Epithelial cell of esophagus (primary cell): ENCODE results near the gene COA3.

Experiments
- DNase-seq: peaks from one replicate; pipeline ENCODE4 v3.0.0; 2010; ENCODE audit warnings: low read depth
- H3K4me3 ChIP-seq: 2 replicates; pipeline ENCODE4 v1.5.1; 2011; ENCODE audit warnings: mild to moderate bottlenecking, low read length, control low read depth
- TF ChIP-seq, protein P1 (sequence below): IDR thresholded peaks from 2 replicates; pipeline ENCODE4 v1.5.1; 2011; ENCODE audit warnings: low read depth, mild to moderate bottlenecking, low read length, control low read depth, inconsistent platforms; ENCODE audit not compliant: insufficient read depth; ENCODE audit errors: missing control alignments

Gene COA3

DNA sequence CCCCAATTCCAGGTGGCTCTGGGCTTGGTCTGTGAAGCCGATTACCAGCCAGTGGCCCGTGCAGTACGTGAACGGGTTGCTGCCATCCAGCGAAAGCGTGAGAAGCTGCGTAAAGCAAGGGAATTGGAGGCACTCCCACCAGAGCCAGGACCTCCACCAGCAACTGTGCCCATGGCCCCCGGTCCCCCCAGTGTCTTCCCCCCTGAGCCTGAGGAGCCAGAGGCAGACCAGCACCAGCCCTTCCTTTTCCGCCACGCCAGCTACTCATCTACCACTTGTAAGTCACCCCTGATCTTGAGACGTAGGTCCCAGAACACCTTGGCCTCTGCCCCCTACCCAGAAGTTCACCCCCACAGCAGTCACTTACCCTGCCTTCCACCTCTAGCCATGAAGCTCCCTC lies 11.2 kb downstream of the COA3 start:
- no peak for DNase-seq
- H3K4me3 ChIP-seq = no peak overlapping the region
- TF ChIP-seq, protein P1, sequence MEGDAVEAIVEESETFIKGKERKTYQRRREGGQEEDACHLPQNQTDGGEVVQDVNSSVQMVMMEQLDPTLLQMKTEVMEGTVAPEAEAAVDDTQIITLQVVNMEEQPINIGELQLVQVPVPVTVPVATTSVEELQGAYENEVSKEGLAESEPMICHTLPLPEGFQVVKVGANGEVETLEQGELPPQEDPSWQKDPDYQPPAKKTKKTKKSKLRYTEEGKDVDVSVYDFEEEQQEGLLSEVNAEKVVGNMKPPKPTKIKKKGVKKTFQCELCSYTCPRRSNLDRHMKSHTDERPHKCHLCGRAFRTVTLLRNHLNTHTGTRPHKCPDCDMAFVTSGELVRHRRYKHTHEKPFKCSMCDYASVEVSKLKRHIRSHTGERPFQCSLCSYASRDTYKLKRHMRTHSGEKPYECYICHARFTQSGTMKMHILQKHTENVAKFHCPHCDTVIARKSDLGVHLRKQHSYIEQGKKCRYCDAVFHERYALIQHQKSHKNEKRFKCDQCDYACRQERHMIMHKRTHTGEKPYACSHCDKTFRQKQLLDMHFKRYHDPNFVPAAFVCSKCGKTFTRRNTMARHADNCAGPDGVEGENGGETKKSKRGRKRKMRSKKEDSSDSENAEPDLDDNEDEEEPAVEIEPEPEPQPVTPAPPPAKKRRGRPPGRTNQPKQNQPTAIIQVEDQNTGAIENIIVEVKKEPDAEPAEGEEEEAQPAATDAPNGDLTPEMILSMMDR = no peak

DNA sequence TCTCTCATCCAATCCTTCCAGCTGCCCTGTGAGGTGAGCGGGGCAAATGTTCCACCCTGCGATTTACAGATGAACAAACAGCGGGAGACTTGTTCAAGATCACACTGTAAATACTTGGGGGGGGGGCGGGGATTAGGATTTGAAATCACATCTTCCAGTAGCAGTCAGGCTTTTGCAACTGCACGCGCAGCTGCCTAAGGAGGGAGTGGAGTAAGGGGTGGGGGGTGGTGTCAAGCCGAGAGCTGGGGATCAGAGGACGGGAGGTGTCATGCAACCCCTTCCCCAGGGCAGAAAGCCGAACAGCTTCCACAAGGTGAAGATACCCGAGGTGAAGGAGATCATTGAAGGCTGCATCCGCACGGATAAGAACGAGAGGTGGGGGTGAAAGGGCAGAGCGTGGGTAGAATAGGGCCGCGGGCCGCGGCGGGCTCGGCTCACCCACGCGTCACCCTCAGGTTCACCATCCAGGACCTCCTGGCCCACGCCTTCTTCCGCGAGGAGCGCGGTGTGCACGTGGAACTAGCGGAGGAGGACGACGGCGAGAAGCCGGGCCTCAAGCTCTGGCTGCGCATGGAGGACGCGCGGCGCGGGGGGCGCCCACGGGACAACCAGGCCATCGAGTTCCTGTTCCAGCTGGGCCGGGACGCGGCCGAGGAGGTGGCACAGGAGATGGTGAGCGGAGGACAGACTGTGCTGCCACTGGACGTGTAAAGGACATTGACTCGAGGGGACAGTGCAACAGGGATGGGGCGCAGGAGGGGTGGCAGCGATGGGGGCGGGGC lies 13.5 kb downstream of the COA3 start:
- no peak overlapping the region for H3K4me3 ChIP-seq
- TF ChIP-seq, protein P1 = no peak
- no peak for DNase-seq

DNA sequence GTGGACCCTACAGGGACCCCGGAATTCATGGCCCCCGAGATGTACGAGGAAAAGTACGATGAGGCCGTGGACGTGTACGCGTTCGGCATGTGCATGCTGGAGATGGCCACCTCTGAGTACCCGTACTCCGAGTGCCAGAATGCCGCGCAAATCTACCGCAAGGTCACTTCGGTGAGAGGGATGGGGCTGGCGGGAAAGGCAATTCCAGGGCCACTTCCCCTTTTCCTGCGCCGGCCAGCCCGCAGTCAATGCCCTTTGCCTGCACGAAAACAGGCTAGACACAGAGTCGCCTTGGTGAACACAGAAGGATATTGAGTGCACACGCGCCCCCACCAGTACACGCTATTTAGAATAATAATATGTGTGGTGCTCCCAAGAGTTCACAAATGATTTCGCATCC lies 14.1 kb downstream of the COA3 start:
- H3K4me3 ChIP-seq = no peak overlapping the region
- no peak for DNase-seq
- TF ChIP-seq, protein P1 = no peak

DNA sequence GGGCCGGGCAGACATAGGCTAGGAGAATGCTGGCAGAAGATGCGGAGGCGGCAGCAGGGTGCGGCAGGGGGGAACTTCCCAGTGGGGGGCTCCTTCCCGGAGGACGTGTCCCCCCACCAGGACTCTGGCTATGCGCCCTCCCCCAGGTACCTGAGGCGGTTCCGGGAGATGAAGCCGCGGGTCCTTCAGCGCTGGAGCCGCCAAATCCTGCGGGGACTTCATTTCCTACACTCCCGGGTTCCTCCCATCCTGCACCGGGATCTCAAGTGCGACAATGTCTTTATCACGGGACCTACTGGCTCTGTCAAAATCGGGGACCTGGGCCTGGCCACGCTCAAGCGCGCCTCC lies 14.7 kb downstream of the COA3 start:
- no peak for DNase-seq
- TF ChIP-seq, protein P1 = no peak
- H3K4me3 ChIP-seq = no peak overlapping the region

DNA sequence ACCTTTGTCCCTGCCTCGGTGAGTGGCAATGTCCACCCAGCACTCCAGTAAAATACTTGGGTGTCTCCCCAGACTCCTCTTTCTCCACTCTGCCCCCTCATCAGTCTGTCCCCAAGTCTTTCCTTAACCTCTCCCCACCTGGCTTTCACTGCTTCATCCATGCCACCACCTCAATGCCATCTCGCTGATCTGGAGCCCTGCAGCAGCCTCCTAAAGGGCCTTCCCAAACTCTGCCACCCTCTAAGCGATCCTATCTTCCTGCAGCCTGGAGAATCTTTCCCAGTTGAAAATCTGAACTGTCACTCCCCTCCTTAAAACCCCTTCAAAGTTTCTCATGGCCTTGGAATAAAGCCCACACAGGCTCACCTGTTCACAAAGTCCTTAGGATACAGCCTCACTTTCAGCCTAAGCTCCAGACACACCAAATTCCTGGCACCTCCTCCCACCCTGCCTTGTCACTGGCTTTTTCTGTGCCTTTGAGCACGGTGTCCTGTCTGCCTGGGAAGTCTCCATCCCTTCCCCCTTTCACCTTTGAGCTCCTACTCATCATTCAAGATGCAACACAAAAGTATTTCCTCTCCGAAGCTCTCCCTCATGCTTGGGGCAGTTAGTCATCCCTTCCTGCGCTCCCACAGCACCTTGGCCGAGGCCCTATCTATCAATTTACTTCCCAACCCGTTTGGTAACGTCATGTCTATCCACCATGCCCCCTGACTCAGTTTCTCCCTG lies 15.3 kb downstream of the COA3 start:
- peak; percentile 89 for DNase-seq
- no peak overlapping the region for H3K4me3 ChIP-seq
- TF ChIP-seq, protein P1 = no peak

DNA sequence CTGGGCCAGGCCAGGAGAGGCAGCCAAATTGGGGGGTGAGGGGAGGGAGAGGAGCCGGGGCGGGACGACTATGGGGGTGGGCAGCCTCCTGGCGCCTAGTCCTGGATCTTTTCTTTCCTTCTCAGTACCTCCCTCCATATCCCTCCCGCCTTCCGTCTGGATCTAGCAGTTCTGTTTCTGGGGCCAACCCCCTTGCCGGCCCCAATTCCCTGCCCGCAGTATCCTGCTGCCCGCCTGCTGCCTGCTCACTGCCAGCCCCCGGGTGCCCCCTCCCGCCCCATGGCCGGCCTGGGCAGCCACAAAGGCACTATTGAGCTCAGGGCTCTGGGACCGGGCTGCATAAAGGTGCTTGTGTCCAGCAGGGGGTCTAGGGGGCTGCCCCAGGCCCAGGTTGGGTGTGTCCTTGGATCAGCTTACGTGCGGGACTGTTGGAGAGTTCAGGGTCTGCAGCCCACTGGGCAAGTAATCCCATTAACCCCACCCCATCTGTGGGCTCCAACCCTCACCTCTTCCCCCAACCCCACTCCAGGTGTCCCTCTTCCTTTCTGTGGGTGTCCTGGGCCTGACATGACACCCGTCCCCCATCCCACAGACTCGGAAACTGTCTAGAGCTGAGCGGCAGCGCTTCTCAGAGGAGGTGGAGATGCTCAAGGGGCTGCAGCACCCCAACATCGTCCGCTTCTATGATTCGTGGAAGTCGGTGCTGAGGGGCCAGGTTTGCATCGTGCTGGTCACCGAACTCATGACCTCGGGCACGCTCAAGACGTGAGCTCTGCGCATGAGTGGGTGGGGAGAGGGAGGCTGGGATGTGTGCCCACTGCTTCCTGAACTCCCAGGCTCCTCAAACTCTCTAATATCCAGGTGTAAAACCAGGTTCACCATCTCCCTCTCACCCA lies 16.1 kb downstream of the COA3 start:
- TF ChIP-seq, protein P1 = no peak
- DNase-seq = no peak
- no peak overlapping the region for H3K4me3 ChIP-seq
